GM04504 (cell line): Measurements from ENCODE around the gene TMED4.
A peak's percentile ranks its signal among the peaks of the same experiment; 100 is the strongest.
"Not testable (repeated sequence)": the region's sequence is repeated elsewhere in the genome, so short reads cannot be mapped to it uniquely, and the experiment has no call there.

ENCODE experiments used
- DNase-seq: peaks from one replicate; pipeline ENCODE4 v3.0.0-alpha.2; 2012; ENCODE audit warnings: low read depth

Gene TMED4

DNA sequence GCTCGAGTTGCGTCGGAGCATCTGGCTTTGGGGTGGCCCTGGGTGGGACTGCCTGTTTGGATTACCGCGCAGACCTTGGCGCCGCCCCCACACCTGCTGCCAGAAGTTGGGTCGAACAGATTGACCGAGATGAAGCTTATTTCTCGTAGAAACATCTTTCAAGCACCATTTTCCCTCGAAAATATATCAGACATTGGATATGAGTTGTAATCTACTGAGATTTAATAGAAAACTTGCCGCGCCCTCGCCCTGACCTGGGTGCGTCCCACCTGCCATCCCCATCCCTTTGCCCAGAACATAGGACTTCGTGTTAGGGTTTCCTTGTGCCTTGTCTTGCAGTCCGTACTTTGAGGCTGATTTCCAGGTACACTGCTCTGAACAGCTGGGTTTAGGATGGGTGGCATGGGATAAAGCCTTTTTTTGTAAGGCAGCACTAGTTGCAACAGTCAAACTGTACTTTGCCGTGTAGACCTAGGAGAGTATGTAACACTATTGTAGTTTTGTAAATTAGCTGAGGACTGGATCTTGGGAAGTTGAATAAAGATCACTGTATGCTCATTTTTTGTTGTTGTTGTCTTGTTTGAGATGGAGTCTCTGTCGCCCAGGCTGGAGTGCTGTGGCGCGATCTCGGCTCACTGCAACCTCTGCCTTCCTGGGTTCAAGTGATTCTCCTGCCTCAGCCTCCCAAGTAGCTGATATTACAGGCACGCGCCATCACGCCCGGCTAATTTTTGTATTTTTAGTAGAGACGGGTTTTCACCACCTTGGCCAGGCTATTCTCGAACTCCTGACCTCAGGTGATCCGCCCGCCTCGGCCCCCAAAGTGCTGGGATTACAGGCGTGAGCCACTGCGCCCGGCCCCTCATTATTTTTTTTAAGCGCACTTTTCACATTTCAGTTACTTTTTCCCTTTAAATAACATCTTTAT, 25.4 kb upstream of the TMED4 start:
- no peak for DNase-seq

- peak; percentile 96 for DNase-seq
Measured at GRCh38 chr7:44606341-44607140, 24.5 kb upstream of the TMED4 start, which contains the start of gene OGDH. OGDH (plus strand) TSS chr7:44606627; CDS start chr7:44624344, 17,717 bp downstream.

- DNase-seq, result no peak
Measured at GRCh38 chr7:44604941-44605340, 22.9 kb upstream of the TMED4 start.

DNA sequence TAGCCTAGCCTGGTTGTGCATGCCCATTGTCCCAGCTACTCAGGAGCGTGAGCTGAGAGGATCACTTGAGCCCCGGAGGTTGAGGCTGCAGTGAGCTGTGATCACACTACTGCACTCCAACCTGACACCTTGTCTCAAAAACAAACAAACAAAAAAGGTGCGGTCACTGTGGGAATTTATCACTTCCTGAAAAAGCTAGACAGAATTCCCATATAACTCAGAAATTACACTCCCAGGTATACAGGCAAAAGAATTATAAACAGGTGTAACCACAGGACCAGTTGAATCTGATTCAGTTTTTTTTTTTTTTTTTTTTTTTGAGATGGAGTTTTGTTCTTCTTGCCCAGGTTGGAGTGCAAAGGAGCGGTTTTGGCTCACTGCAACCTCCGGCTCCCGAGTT, 21.2 kb upstream of the TMED4 start:
- DNase-seq, result no peak

DNA sequence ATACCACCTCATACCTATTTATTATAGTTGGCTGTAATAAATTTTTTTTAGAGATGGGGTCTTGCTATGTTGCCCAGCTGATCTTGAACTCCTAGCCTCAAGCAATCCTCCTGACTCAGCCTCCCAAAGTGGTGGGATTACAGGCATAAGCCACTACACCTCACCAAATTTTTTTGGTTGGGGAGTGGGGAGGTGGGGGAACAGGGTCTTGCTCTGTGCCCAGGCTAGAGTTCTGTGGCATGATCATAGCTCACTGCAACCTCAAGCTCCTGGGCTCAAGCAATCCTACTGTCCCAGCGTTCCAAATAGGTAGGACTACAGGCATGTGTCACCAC, 20.5 kb upstream of the TMED4 start:
- DNase-seq, result no peak

GRCh38 chr7:44599222-44599621, 17.2 kb upstream of the TMED4 start:
- DNase-seq, result no peak

DNA sequence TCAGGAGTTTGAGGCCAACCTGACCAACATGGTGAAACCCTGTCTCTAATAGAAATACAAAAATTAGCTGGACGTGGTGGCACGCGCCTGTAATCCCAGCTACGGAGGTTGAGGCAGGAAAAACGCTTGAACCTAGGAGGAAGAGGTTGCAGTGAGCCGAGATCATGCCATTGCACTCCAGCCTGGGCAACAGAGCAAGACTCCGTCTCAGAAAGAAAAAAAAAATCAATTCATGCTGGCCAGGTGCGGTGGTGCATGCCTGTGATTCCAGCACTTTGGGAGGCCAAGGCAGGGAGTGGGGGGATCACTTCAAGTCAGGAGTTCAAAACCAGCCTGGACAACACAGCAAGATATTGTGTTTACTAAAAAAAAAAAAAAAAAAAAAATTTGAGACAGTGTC, 15.2 kb upstream of the TMED4 start:
- DNase-seq, result not testable (repeated sequence)

GRCh38 chr7:44595934-44596635, 14.1 kb upstream of the TMED4 start:
- DNase-seq, result no peak

GRCh38 chr7:44590910-44591309, 8.9 kb upstream of the TMED4 start:
- no peak for DNase-seq

GRCh38 chr7:44587843-44588711, 6.0 kb upstream of the TMED4 start:
- DNase-seq, result no peak

DNA sequence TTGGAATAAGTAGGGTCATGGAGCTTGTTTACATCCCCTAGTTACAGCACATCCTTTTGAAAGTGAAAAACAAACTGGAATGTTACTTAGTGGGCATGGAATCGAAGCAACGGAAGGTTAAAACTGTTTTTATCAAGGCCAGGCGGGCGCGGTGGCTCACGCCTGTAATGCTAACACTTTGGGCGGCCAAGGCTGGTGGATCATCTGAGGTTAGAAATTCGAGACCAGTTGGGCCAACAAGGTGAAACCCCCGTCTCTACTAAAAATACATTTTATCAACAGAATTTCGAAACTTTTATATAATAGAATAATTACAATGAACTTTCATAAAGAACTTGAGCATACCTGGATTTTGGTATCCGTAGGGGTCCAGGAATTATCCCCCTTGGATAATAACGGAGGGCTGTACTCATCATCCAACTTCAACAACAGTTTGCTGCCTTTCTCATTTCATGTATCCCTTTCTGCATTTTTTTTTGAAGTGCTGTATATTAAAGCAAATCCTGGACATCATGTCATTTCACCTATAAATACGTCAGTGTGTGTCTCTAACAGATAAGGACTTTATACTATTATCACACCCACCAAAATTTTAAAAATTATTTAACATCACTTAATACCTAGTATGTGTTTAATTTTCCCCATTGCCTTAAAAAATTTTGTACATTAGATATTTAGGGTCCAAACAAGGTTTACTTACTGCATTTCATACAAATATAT, 1.3 kb upstream of the TMED4 start:
- DNase-seq, result no peak

- DNase-seq, result no peak
Measured at GRCh38 chr7:44580945-44581878, 819 bp downstream of the TMED4 start.

GRCh38 chr7:44576228-44576627, 5.8 kb downstream of the TMED4 start:
- DNase-seq, result no peak

GRCh38 chr7:44575054-44575453, 7.0 kb downstream of the TMED4 start:
- no peak for DNase-seq

- DNase-seq, result no peak
Measured at GRCh38 chr7:44574287-44574872, 7.7 kb downstream of the TMED4 start.

DNA sequence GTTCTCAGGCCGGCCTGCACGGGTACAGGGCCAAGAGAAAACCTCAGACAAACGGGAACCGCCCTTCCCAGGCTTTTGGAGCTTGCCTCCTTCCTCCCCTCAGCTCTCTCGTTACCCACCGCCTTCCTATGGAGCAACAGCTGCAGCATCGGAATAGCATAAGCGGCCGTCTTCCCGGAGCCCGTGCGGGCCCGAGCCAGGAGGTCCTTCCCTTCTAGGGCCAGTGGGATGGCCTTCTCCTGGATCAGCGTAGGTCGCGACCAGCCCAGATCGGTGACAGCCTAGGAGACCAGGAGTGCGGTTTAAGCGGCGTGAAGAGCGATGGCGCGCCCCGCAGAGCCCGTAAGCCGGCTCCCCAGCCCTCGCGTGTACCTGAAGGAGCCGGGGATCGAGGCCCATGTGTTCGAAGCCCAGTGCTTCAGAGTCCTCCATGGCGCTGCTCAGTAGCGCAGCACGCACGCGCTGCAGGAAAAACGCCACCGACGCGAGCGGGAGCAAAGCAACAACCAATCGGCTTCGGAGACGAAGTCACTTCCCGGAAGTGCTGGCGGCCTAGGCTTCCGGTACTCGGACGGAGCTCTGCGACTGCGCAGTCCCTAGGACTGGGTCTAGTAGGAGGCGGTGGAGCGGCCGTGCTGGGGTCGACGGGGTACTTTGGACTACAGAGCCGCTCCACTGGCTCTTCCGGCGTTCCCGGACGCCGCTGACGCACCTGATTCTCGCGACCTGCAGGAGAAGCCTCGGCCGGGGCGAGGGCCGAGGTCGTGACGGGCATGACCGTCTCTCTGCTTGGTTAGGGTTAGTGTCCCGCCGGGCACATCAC, 8.4 kb downstream of the TMED4 start, which contains the start of gene DDX56:
Gene DDX56, minus strand, starts transcription at position 445 of the 823 bp plus-strand sequence. Its CDS starts 13 bp downstream, at position 432.
- DNase-seq, result peak; percentile 91

GRCh38 chr7:44572771-44573170, 9.3 kb downstream of the TMED4 start:
- DNase-seq, result no peak

- DNase-seq, result no peak
Measured at GRCh38 chr7:44569959-44570358, 12.1 kb downstream of the TMED4 start.
